Heart left ventricle (tissue), 16 donors: ENCODE data around the gene FBXL19. TPM values are rescaled to one million over a fixed set of nuclear protein-coding genes. Genes with fewer than 3 reads are reported as not detected.

Source experiments
- ATAC-seq, 4 donors: fragments of 200-7000 bp; cut with Tn5 transposase; one replicate each; pipeline ENCODE4 v1.9.1; 2020 to 2022; ENCODE audit warnings: moderate library complexity in 4 of 4, mild to moderate bottlenecking in 3 of 4, moderate number of reproducible peaks in 1 of 4
- DNase-seq, 5 donors: peaks; one replicate each; pipeline ENCODE4 v3.0.0-alpha.2; 2020
- H3K27ac ChIP-seq, 12 donors: fragments of 200-600 bp; sonication (generic) in 4 of 12; one replicate each; pipeline versions ENCODE4 v1.5.0 to v1.8.0; 2016 to 2022; ENCODE audit warnings: mild to moderate bottlenecking in 2 of 12
- H3K27me3 ChIP-seq, 9 donors: fragments of 200-600 bp; sonication (generic) in 2 of 9; one replicate each; pipeline versions ENCODE4 v1.5.1 to v1.8.0; 2016 to 2022; ENCODE audit warnings: mild to moderate bottlenecking in 3 of 9
- H3K36me3 ChIP-seq, 9 donors: fragments of 200-600 bp; sonication (generic) in 2 of 9; one replicate each; pipeline versions ENCODE4 v1.5.0 to v1.8.0; 2018 to 2022; ENCODE audit warnings: mild to moderate bottlenecking in 2 of 9
- H3K4me1 ChIP-seq, 12 donors: fragments of 200-600 bp; sonication (generic) in 4 of 12; one replicate each; pipeline versions ENCODE4 v1.5.0 to v1.8.0; 2016 to 2022; ENCODE audit warnings: mild to moderate bottlenecking in 3 of 12
- H3K4me3 ChIP-seq, 12 donors: fragments of 200-600 bp; sonication (generic) in 4 of 12; one replicate each; pipeline versions ENCODE4 v1.5.0 to v1.8.0; 2017 to 2022; ENCODE audit warnings: mild to moderate bottlenecking in 9 of 12, moderate library complexity in 4 of 12
- H3K9me3 ChIP-seq, 12 donors: fragments of 200-600 bp; sonication (generic) in 4 of 12; one replicate each; pipeline versions ENCODE4 v1.5.0 to v1.8.0; 2016 to 2022; ENCODE audit warnings: mild to moderate bottlenecking in 1 of 12
- POLR2A ChIP-seq, 2 donors: fragments of 450-650 bp; IDR thresholded peaks; one replicate each; pipeline ENCODE4 v1.6.1; 2017; ENCODE audit warnings: antibody characterized with exemption in 2 of 2, mild to moderate bottlenecking in 2 of 2, moderate library complexity in 2 of 2
- WGBS, 4 donors: extraction: QIAGEN DNeasy Blood & Tissue Kit in 2 of 4; methylation state at CpG; one replicate each; pipeline versions ENCODE4 v1.1.5 to v1.1.7; 2013 to 2018; 5-methylcytosine and 5-hydroxymethylcytosine counted together
- intact Hi-C, 10 donors: fragments of 100-400 bp; cut with DNase I; formaldehyde crosslinking; loops; one replicate each; pipeline versions ENCODE4 v1.11.1 to v1.14.2; 2022
- polyA plus RNA-seq, 2 donors: library from polyadenylated mRNA; stranded (reverse); fragments of 200-250 nt; gene quantifications; one replicate each; pipeline ENCODE4 v1.2.3, GENCODE V29; 2013
- total RNA-seq, 9 donors: library from RNA; depleted of rRNA in 2 of 9; stranded (reverse); fragments of >200 nt in 2 of 9; fragmentation: NEBNext Ultra II Directional in 3 of 9; extraction: Animal tissue kit (Norgen Biotek cat#: 25700) in 3 of 9; gene quantifications; one replicate each; pipeline versions ENCODE4 v1.1.0 to v1.2.4, GENCODE V29; 2016 to 2023
- TF ChIP-seq, protein P1 (sequence below), 12 donors: fragments of 200-600 bp; sonication (generic) in 4 of 12; IDR thresholded peaks; one replicate each; pipeline versions ENCODE4 v1.5.0 to v1.8.0; 2018 to 2022; ENCODE audit warnings: antibody characterized with exemption in 12 of 12, mild to moderate bottlenecking in 5 of 12
- donor health status: ischemic (EF 13 %, LVEDD 7.1; RV severe dilation, severe dysfunction).
- donor health status: healthy with polysubstance abuse.
- donor health status: DM: no; HTN: yes; CAD: no.
- donor health status: DM: no; HTN: no; CAD: no.
- donor health status: ischemic (EF 25% LVEDD 6.9; RV normal size, moderate dysfunction).
- donor health status: ischemic (EF 25% LVEDD 5.7; RV mildly dilated, moderate dysfunction).
- donor health status: healthy.
- donor health status: DM: yes; HTN: yes; CAD: no.
- donor health status: ischemic (EF 35%, LVEDD 5.7; RV mildly dilated, moderate dysfunction).
- donor health status: nonischemic (EF 11% LVEDD 7.7; RV severe dilation, severe dysfunction).
- donor health status: DM: yes; HTN: yes; CAD: no.
- donor health status: PGD.
- donor health status: ischemic (EF 29% LVEDD 5.4; RV normal size, mild dysfunction).
- donor health status: nonischemic (EF 23%, LVEDD 6.1; RV moderate dilation, normal function).

Gene FBXL19
- total and polyA plus RNA-seq, 11 donors, result 4.5 to 15.5 (median 7.9) TPM

DNA sequence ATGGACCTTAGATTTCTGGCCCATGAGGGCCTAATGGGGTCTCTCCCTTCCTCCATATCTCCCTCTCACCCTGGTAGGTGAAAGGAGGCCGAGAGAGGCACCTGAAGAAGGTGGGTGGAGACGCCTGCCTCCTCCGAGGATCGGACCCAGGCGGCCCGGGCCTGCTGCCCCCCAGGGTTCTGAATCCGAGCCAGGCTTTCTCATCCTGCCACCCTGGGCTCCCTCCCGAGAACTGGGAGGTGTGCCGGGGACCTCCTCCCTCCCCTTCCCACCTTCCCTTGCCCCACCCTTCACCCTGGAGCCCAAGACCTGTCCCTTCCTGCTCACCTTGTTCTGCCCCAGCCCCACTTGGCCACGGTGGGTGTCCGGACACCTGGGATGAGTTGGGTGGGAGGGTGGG, 5.0 kb downstream of the FBXL19 start:
- H3K27ac ChIP-seq, result no peak overlapping the region
- ATAC-seq (no peak), DNase-seq (no peak)
- H3K9me3 ChIP-seq, result no peaks in the 10 kb centered on the region
- no peaks in the 10 kb centered on the region for H3K27me3 ChIP-seq
- TF ChIP-seq, protein P1, sequence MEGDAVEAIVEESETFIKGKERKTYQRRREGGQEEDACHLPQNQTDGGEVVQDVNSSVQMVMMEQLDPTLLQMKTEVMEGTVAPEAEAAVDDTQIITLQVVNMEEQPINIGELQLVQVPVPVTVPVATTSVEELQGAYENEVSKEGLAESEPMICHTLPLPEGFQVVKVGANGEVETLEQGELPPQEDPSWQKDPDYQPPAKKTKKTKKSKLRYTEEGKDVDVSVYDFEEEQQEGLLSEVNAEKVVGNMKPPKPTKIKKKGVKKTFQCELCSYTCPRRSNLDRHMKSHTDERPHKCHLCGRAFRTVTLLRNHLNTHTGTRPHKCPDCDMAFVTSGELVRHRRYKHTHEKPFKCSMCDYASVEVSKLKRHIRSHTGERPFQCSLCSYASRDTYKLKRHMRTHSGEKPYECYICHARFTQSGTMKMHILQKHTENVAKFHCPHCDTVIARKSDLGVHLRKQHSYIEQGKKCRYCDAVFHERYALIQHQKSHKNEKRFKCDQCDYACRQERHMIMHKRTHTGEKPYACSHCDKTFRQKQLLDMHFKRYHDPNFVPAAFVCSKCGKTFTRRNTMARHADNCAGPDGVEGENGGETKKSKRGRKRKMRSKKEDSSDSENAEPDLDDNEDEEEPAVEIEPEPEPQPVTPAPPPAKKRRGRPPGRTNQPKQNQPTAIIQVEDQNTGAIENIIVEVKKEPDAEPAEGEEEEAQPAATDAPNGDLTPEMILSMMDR (IDR thresholded peaks at IDR 0.05), result no peak
- no peak for TF ChIP-seq POLR2A (IDR thresholded peaks at IDR 0.05)
- H3K4me1 ChIP-seq, result peaks cover 0 to 28% (median 8%) of the 10 kb centered on the region in 12 donors
- H3K4me3 ChIP-seq, result no peak overlapping the region
- intact Hi-C loops, result no loop called here
- H3K36me3 ChIP-seq, result peaks cover 0 to 47% (median 22%) of the 10 kb centered on the region in 9 donors
- 88 to 92% (median 90%) methylated on average over 7 to 11 of the region's 11 CpGs for WGBS, 4 donors

DNA sequence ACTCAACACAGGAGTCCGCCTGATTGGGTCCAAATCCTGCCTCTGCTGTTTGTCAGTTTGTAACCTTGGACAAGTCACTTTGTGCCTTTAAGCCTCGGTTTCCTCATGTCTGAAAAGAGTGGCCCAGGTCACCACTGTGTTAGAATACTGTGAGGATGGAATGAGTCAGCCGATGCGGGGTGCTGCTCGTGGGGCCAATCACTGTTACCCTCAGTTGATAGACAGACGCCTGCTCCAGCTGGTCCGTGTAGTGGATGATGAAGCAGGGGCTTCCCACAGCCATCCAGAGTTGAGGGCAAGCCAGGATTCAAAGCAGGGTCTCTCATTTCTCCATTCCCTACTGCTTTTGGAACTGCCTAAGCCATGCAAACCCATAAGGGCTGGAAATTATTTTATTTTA, 5.8 kb downstream of the FBXL19 start:
- H3K4me3 ChIP-seq, result no peak overlapping the region
- DNase-seq (no peak), ATAC-seq (no peak)
- WGBS, 4 donors, result 85 to 89% (median 86%) methylated on average over 7 of the region's 7 CpGs
- TF ChIP-seq, protein P1 (IDR thresholded peaks at IDR 0.05), result no peak
- no peak for TF ChIP-seq POLR2A (IDR thresholded peaks at IDR 0.05)
- H3K4me1 ChIP-seq, result peaks cover 0 to 25% (median 8%) of the 10 kb centered on the region in 12 donors
- no peak overlapping the region for H3K27ac ChIP-seq
- peaks cover 0 to 47% (median 22%) of the 10 kb centered on the region in 9 donors for H3K36me3 ChIP-seq
- no peaks in the 10 kb centered on the region for H3K9me3 ChIP-seq
- intact Hi-C loops, result no loop called here
- no peaks in the 10 kb centered on the region for H3K27me3 ChIP-seq

DNA sequence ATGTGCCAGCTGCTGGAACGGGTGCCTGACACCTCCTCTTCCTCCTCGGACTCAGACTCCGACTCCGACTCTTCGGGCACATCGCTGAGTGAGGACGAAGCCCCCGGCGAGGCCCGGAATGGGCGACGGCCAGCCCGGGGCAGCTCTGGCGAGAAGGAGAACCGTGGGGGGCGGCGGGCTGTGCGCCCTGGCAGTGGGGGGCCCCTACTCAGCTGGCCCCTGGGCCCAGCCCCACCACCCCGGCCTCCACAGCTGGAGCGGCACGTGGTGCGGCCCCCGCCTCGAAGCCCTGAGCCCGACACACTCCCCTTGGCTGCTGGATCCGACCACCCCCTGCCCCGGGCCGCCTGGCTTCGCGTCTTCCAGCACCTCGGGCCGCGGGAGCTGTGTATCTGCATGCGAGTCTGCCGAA, 6.8 kb downstream of the FBXL19 start:
- H3K36me3 ChIP-seq, result peaks cover 0 to 47% (median 22%) of the 10 kb centered on the region in 9 donors
- TF ChIP-seq POLR2A (IDR thresholded peaks at IDR 0.05), result no peak
- TF ChIP-seq, protein P1 (IDR thresholded peaks at IDR 0.05), result no peak

DNA sequence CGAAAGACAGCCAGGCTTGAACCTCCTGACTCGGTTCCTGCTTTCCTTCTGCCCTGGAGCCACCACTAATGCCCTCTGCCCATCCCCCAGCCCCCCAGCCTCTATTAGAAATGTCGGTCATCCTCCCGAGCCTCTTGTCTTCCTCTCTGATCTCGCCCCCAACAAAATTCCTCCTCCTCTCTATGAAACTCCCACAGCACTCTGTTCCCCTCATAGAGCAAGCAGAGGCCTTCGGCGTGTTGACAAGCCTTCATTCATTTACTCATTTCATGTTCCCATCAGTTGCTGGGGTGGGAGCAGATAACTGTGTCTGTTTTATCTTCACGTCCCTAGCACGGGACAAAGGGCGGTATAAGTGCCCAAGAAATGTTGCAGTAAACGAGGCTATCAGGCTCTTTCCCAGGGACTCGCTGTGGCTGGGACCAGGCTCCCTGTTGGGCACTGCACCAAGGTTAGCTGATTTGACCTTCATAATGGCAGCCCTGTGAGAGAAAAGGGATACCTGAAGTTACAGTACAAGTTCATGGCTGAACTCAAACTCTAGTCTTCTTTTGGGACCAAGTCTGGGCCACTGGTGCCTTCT, 7.8 kb downstream of the FBXL19 start:
- Histone ChIP-seq H3K4me3 (no peak overlapping the region), H3K36me3 (peaks cover 0 to 50% (median 22%) of the 10 kb centered on the region in 9 donors), H3K27me3 (no peaks in the 10 kb centered on the region), H3K9me3 (no peaks in the 10 kb centered on the region), H3K4me1 (peaks cover 0 to 21% (median 2%) of the 10 kb centered on the region in 12 donors), H3K27ac (peak overlapping the region in 11 of 12 donors; percentile 4 to 76 (median 62))
- intact Hi-C loops, result no loop called here
- 51 to 52% (median 51%) methylated on average over 12 of the region's 12 CpGs for WGBS, 4 donors
- ATAC-seq, result peak; percentile 4 to 52 (median 14)
- no peak for DNase-seq
- no peak for TF ChIP-seq POLR2A (IDR thresholded peaks at IDR 0.05)
- TF ChIP-seq, protein P1 (IDR thresholded peaks at IDR 0.05), result no peak

More for the DNA sequence above, 6.8 kb downstream of the FBXL19 start:
- Histone ChIP-seq H3K4me1 (peaks cover 0 to 21% (median 2%) of the 10 kb centered on the region in 12 donors), H3K27ac (peak overlapping the region in 7 of 12 donors; percentile 54 to 76 (median 68)), H3K4me3 (no peak overlapping the region), H3K9me3 (no peaks in the 10 kb centered on the region), H3K27me3 (no peaks in the 10 kb centered on the region)
- 90 to 91% (median 91%) methylated on average over 6 to 35 of the region's 35 CpGs for WGBS, 4 donors
- DNase-seq, result no peak
- no peak for ATAC-seq
- intact Hi-C loops, result no loop called here
